HCT116 (cell line): ENCODE data around the gene DLST. TPM values are rescaled to one million over a fixed set of nuclear protein-coding genes. Genes with fewer than 3 reads are reported as not detected.

Source experiments
- ATAC-seq: fragments of 200-7000 bp; cut with Tn5 transposase; 2 replicates; pipeline ENCODE4 v1.9.1; 2020; ENCODE audit warnings: mild to moderate bottlenecking, moderate library complexity
- BruUV-seq: library from RNA; stranded (reverse); fragments of 400-500 nt; replicated peaks from 2 replicates; lab custom pipeline; 2021; lab: Mats Ljungman, UMichigan
- CTCF ChIA-PET: fragments of 300-600 bp; sonication (Branson Sonifier 250); formaldehyde crosslinking; loops from one replicate; lab custom pipeline; 2021; ENCODE audit warnings: antibody characterized with exemption; lab: Charles Lee
- POLR2A ChIA-PET: fragments of 300-600, 350-600 bp; sonication (Branson Sonifier 250); formaldehyde crosslinking; loops from one replicate; lab custom pipeline; 2021; ENCODE audit warnings: antibody characterized with exemption; lab: Charles Lee
- RAD21 ChIA-PET, 2 experiments: fragments of 300-600 bp; sonication (Branson Sonifier 250); formaldehyde crosslinking; loops; one replicate each; lab custom pipeline; 2023; ENCODE audit warnings: low total read pairs in 2 of 2; ENCODE audit not compliant: uncharacterized antibody in 2 of 2, unreplicated experiment in 2 of 2, low non-redundant PET in 1 of 2; lab: Charles Lee
- DNase-seq: peaks from one replicate; pipeline ENCODE4 v3.0.0-alpha.2; 2010; ENCODE audit warnings: low read depth, low spot score
- H2AFZ ChIP-seq: fragments of 200-600 bp; shearing (Covaris generic), sonication (generic); 2 replicates; pipeline ENCODE4 v1.6.1; 2017; ENCODE audit warnings: low read depth, mixed run types, mixed read lengths, antibody characterized with exemption, low read length; ENCODE audit not compliant: poor library complexity, severe bottlenecking
- H3K27ac ChIP-seq: 2 replicates; pipeline ENCODE4 v1.5.1; 2012; ENCODE audit warnings: low read depth, low read length
- H3K27me3 ChIP-seq: fragments of 200-600 bp; sonication (generic); 2 replicates; pipeline ENCODE4 v1.6.1; 2016; ENCODE audit warnings: mixed run types, low read length, mixed read lengths; ENCODE audit not compliant: insufficient read depth
- H3K36me3 ChIP-seq, 2 experiments: fragments of 200-500 bp in 1 of 2; fragments of 200-600 bp in 1 of 2; sonication (Bioruptor generic) in 1 of 2; sonication (generic) in 1 of 2; 2 replicates each; pipeline versions ENCODE4 v1.5.1 to v1.6.1; 2014 to 2016; ENCODE audit warnings: low read length in 2 of 2, inconsistent platforms in 1 of 2, mixed read lengths in 1 of 2, mixed run types in 1 of 2; ENCODE audit not compliant: insufficient read depth in 2 of 2, control insufficient read depth in 1 of 2
- H3K4me1 ChIP-seq, 2 experiments: fragments of 200-600 bp in 1 of 2; sonication (generic) in 1 of 2; 2 replicates each; pipeline versions ENCODE4 v1.5.1 to v1.6.1; 2012 to 2017; ENCODE audit warnings: low read length in 2 of 2, inconsistent platforms in 1 of 2, mild to moderate bottlenecking in 1 of 2, mixed read lengths in 1 of 2, mixed run types in 1 of 2, moderate library complexity in 1 of 2; ENCODE audit not compliant: insufficient read depth in 2 of 2, control insufficient read depth in 1 of 2
- H3K4me2 ChIP-seq: fragments of 200-600 bp; sonication (generic); 2 replicates; pipeline ENCODE4 v1.6.1; 2017; ENCODE audit warnings: mixed run types, low read length, mixed read lengths
- H3K4me3 ChIP-seq, 2 experiments: fragments of 200-600 bp in 1 of 2; sonication (generic) in 1 of 2; replicated peaks in 1 of 2; 2 replicates each; pipeline ENCODE4 v1.5.1; 2011 to 2016; ENCODE audit warnings: low read length in 2 of 2, control low read depth in 1 of 2, low read depth in 1 of 2, mild to moderate bottlenecking in 1 of 2, mixed read lengths in 1 of 2, mixed run types in 1 of 2
- H3K79me2 ChIP-seq: fragments of 200-600 bp; sonication (generic); 2 replicates; pipeline ENCODE4 v1.6.1; 2017; ENCODE audit warnings: mild to moderate bottlenecking, mixed run types, low read length, moderate library complexity, mixed read lengths; ENCODE audit not compliant: insufficient read depth
- H3K9ac ChIP-seq: fragments of 200-600 bp; sonication (generic); 2 replicates; pipeline ENCODE4 v1.6.1; 2016; ENCODE audit warnings: low read length, mixed read lengths
- H3K9me2 ChIP-seq: fragments of 200-600 bp; sonication (generic), shearing (Covaris generic); 2 replicates; pipeline ENCODE4 v1.6.1; 2017; ENCODE audit warnings: mixed run types, mild to moderate bottlenecking, moderate library complexity; ENCODE audit not compliant: insufficient read depth
- H3K9me3 ChIP-seq, 2 experiments: fragments of 200-500 bp in 1 of 2; fragments of 200-600 bp in 1 of 2; sonication (Bioruptor generic) in 1 of 2; sonication (generic) in 1 of 2; 2 replicates each; pipeline ENCODE4 v1.6.1; 2014 to 2017; ENCODE audit warnings: low read length in 2 of 2, mixed read lengths in 2 of 2, inconsistent platforms in 1 of 2, low read depth in 1 of 2, mild to moderate bottlenecking in 1 of 2, mixed run types in 1 of 2, moderate library complexity in 1 of 2; ENCODE audit not compliant: control insufficient read depth in 1 of 2, insufficient read depth in 1 of 2
- H4K20me1 ChIP-seq: fragments of 200-600 bp; sonication (generic), shearing (Covaris generic); 2 replicates; pipeline ENCODE4 v1.6.1; 2017; ENCODE audit warnings: mixed run types, mild to moderate bottlenecking, moderate library complexity; ENCODE audit not compliant: insufficient read depth
- CTCF ChIP-seq, 3 experiments: fragments of 200-600 bp in 1 of 3; sonication (generic) in 1 of 3; IDR thresholded peaks in 2 of 3; conservative IDR thresholded peaks in 1 of 3; 2 replicates each; pipeline ENCODE4 v1.5.1; 2012 to 2017; ENCODE audit warnings: low read depth in 2 of 3, low read length in 2 of 3, antibody characterized with exemption in 1 of 3, borderline replicate concordance in 1 of 3, control low read depth in 1 of 3, mild to moderate bottlenecking in 1 of 3, mixed read lengths in 1 of 3, mixed run types in 1 of 3, moderate library complexity in 1 of 3; ENCODE audit not compliant: insufficient read depth in 1 of 3
- EGR1 ChIP-seq: IDR thresholded peaks from 2 replicates; pipeline ENCODE4 v1.6.1; 2012; ENCODE audit warnings: low read depth
- ELF1 ChIP-seq: IDR thresholded peaks from 2 replicates; pipeline ENCODE4 v1.6.1; 2012; ENCODE audit warnings: low read depth, borderline replicate concordance
- FOSL1 ChIP-seq: IDR thresholded peaks from 2 replicates; pipeline ENCODE4 v1.6.1; 2012; ENCODE audit warnings: low read depth
- JUND ChIP-seq: IDR thresholded peaks from 2 replicates; pipeline ENCODE4 v1.6.1; 2012
- POLR2A ChIP-seq: IDR thresholded peaks from 2 replicates; pipeline ENCODE4 v1.7.0; 2011; ENCODE audit warnings: borderline replicate concordance; ENCODE audit not compliant: insufficient read depth, insufficient read length; ENCODE audit errors: extremely low read depth
- RAD21 ChIP-seq: IDR thresholded peaks from 2 replicates; pipeline ENCODE4 v1.6.1; 2012; ENCODE audit warnings: low read depth, mild to moderate bottlenecking
- SIN3A ChIP-seq: IDR thresholded peaks from 2 replicates; pipeline ENCODE4 v1.6.1; 2012; ENCODE audit warnings: low read depth
- SP1 ChIP-seq: IDR thresholded peaks from 2 replicates; pipeline ENCODE4 v1.6.1; 2012; ENCODE audit warnings: low read depth
- SRF ChIP-seq: IDR thresholded peaks from 2 replicates; pipeline ENCODE4 v1.6.1; 2012; ENCODE audit warnings: low read depth
- TCF7L2 ChIP-seq: IDR thresholded peaks from 2 replicates; pipeline ENCODE4 v1.7.0; 2011; ENCODE audit warnings: borderline replicate concordance, inconsistent platforms; ENCODE audit not compliant: insufficient read depth, insufficient read length; ENCODE audit errors: extremely low read depth
- YY1 ChIP-seq: IDR thresholded peaks from 2 replicates; pipeline ENCODE4 v1.6.1; 2011; ENCODE audit warnings: low read length, low read depth, moderate library complexity, mild to moderate bottlenecking; ENCODE audit not compliant: insufficient replicate concordance; ENCODE audit errors: extremely low read depth
- ZFX ChIP-seq: fragments of 450-650 bp; IDR thresholded peaks from 2 replicates; pipeline ENCODE4 v1.6.1; 2017
- intact Hi-C: fragments of 100-400 bp; cut with micrococcal nuclease; formaldehyde crosslinking; loops from 2 replicates; pipeline ENCODE4 v1.10.0; 2022
- total RNA-seq: library from RNA; stranded (reverse); gene quantifications from one replicate; pipeline ENCODE4 v1.2.1, GENCODE V29; 2021; ENCODE audit not compliant: unreplicated experiment
- TF ChIP-seq, protein P1 (sequence below): IDR thresholded peaks from 2 replicates; pipeline ENCODE4 v1.6.1; 2012
- TF ChIP-seq, protein P2 (sequence below): IDR thresholded peaks from 2 replicates; pipeline ENCODE4 v1.6.1; 2011; ENCODE audit warnings: mild to moderate bottlenecking, low read length, moderate library complexity; ENCODE audit not compliant: insufficient replicate concordance; ENCODE audit errors: extremely low read depth
- TF ChIP-seq, protein P3 (sequence below): IDR thresholded peaks from 2 replicates; pipeline ENCODE4 v1.6.1; 2012; ENCODE audit warnings: low read depth
- TF ChIP-seq, protein P4 (sequence below): IDR thresholded peaks from 2 replicates; pipeline ENCODE4 v1.6.1; 2012

The DLST gene
- total RNA-seq, 1 experiment from 2014 or later, result 101 TPM

- Histone ChIP-seq H3K4me3 (no peak overlapping the region), H4K20me1 (no peaks in the 10 kb centered on the region)
- intact Hi-C loops, result no loop called here
Observed at GRCh38 chr14:74911704-74912103, 30.0 kb downstream of the DLST start.

More at GRCh38 chr14:74911704-74912103, 30.0 kb downstream of the DLST start:
- Histone ChIP-seq H3K4me1 (peaks cover 10 to 21% of the 10 kb centered on the region in 2 experiments; a peak in 3 of 4 replicates), H2AFZ (no peak overlapping the region), H3K27me3 (no peaks in the 10 kb centered on the region), H3K9ac (no peak overlapping the region), H3K9me3 (no peaks in the 10 kb centered on the region), H3K4me2 (peak overlapping the region; percentile 39), H3K79me2 (no peaks in the 10 kb centered on the region), H3K27ac (no peak overlapping the region), H3K36me3 (no peaks in the 10 kb centered on the region; a peak in 1 of 4 replicates), H3K9me2 (no peaks in the 10 kb centered on the region)
- ATAC-seq, result peak; percentile 20; the same call in 1 of the 2 replicates
- no TSS peak for BruUV-seq
- CTCF ChIA-PET, result interaction anchor here (0.6 to 2.3 kb wide), 3 partner anchors 11 to 51 kb away, joined by 3 to 7 read pairs (median 5); partner anchors contain the start of gene RPS6KL1
- no peak for DNase-seq
- RAD21 ChIA-PET, result no interaction called here
- POLR2A ChIA-PET, result no interaction called here
- no peak for TF ChIP-seq CTCF (IDR thresholded peaks at IDR 0.05 in 2 of 3, conservative IDR thresholded peaks at IDR 0.05 in 1 of 3; ENCODE audit: borderline replicate concordance in 1 of 3, insufficient read depth in 1 of 3, low read depth in 2 of 3, low read length in 2 of 3)
- TF ChIP-seq, protein P1, sequence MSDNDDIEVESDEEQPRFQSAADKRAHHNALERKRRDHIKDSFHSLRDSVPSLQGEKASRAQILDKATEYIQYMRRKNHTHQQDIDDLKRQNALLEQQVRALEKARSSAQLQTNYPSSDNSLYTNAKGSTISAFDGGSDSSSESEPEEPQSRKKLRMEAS, result no peak
- TF ChIP-seq JUND, result no peak
- TF ChIP-seq ZFX, result no peak
- TF ChIP-seq TCF7L2, result no peak
- TF ChIP-seq POLR2A, result no peak
- TF ChIP-seq YY1, result no peak
- TF ChIP-seq, protein P2, sequence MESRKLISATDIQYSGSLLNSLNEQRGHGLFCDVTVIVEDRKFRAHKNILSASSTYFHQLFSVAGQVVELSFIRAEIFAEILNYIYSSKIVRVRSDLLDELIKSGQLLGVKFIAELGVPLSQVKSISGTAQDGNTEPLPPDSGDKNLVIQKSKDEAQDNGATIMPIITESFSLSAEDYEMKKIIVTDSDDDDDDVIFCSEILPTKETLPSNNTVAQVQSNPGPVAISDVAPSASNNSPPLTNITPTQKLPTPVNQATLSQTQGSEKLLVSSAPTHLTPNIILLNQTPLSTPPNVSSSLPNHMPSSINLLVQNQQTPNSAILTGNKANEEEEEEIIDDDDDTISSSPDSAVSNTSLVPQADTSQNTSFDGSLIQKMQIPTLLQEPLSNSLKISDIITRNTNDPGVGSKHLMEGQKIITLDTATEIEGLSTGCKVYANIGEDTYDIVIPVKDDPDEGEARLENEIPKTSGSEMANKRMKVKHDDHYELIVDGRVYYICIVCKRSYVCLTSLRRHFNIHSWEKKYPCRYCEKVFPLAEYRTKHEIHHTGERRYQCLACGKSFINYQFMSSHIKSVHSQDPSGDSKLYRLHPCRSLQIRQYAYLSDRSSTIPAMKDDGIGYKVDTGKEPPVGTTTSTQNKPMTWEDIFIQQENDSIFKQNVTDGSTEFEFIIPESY, result no peak
- TF ChIP-seq, protein P3, sequence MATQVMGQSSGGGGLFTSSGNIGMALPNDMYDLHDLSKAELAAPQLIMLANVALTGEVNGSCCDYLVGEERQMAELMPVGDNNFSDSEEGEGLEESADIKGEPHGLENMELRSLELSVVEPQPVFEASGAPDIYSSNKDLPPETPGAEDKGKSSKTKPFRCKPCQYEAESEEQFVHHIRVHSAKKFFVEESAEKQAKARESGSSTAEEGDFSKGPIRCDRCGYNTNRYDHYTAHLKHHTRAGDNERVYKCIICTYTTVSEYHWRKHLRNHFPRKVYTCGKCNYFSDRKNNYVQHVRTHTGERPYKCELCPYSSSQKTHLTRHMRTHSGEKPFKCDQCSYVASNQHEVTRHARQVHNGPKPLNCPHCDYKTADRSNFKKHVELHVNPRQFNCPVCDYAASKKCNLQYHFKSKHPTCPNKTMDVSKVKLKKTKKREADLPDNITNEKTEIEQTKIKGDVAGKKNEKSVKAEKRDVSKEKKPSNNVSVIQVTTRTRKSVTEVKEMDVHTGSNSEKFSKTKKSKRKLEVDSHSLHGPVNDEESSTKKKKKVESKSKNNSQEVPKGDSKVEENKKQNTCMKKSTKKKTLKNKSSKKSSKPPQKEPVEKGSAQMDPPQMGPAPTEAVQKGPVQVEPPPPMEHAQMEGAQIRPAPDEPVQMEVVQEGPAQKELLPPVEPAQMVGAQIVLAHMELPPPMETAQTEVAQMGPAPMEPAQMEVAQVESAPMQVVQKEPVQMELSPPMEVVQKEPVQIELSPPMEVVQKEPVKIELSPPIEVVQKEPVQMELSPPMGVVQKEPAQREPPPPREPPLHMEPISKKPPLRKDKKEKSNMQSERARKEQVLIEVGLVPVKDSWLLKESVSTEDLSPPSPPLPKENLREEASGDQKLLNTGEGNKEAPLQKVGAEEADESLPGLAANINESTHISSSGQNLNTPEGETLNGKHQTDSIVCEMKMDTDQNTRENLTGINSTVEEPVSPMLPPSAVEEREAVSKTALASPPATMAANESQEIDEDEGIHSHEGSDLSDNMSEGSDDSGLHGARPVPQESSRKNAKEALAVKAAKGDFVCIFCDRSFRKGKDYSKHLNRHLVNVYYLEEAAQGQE, result no peak
- no peak for TF ChIP-seq EGR1
- TF ChIP-seq SIN3A, result no peak
- TF ChIP-seq, protein P4, sequence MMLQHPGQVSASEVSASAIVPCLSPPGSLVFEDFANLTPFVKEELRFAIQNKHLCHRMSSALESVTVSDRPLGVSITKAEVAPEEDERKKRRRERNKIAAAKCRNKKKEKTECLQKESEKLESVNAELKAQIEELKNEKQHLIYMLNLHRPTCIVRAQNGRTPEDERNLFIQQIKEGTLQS, result no peak
- no peak for TF ChIP-seq SP1
- TF ChIP-seq FOSL1, result no peak
- no peak for TF ChIP-seq ELF1
- TF ChIP-seq SRF, result no peak
- TF ChIP-seq RAD21, result no peak
